HepG2 (cell line): ENCODE measurements around the gene TPX2. TPM values are rescaled to one million over a fixed set of nuclear protein-coding genes. Genes with fewer than 3 reads are reported as not detected.
A peak's percentile ranks its signal among the peaks of the same experiment; 100 is the strongest.

ENCODE experiments used
- ATF7 ChIP-seq, 2 experiments: fragments of 450-650 bp in 1 of 2; sonication (generic) in 1 of 2; formaldehyde crosslinking in 1 of 2; IDR thresholded peaks; 2 replicates each; pipeline versions ENCODE4 v1.4.0 to v1.6.1; 2016 to 2020; ENCODE audit warnings: antibody characterized with exemption in 1 of 2, mild to moderate bottlenecking in 1 of 2, missing genetic modification reagents in 1 of 2
- CBFB ChIP-seq: sonication (generic); formaldehyde crosslinking; IDR thresholded peaks from 2 replicates; pipeline ENCODE4 v1.4.0; 2020; ENCODE audit warnings: missing genetic modification reagents
- CC2D1A ChIP-seq: sonication (generic); formaldehyde crosslinking; IDR thresholded peaks from 2 replicates; pipeline ENCODE4 v1.8.1; 2023; ENCODE audit warnings: mild to moderate bottlenecking, missing genetic modification reagents
- HNF4G ChIP-seq, 2 experiments: sonication (generic) in 1 of 2; formaldehyde crosslinking in 1 of 2; IDR thresholded peaks; 2 replicates each; pipeline versions ENCODE4 v1.4.0 to v1.6.1; 2011 to 2020; ENCODE audit warnings: borderline replicate concordance in 2 of 2, low read depth in 2 of 2, mild to moderate bottlenecking in 2 of 2, low read length in 1 of 2, missing genetic modification reagents in 1 of 2, moderate library complexity in 1 of 2
- IKZF4 ChIP-seq: sonication (generic); formaldehyde crosslinking; IDR thresholded peaks from 2 replicates; pipeline ENCODE4 v1.5.1; 2020; ENCODE audit warnings: borderline replicate concordance, mild to moderate bottlenecking, low read depth, missing genetic modification reagents; ENCODE audit errors: not compliant biosample characterization
- KLF16 ChIP-seq, 2 experiments: sonication (generic) in 1 of 2; formaldehyde crosslinking in 1 of 2; IDR thresholded peaks; 2 replicates each; pipeline versions ENCODE4 v1.6.1 to v1.8.0; 2016 to 2023; ENCODE audit warnings: missing genetic modification reagents in 2 of 2, missing compliant biosample characterization in 1 of 2
- NFE2 ChIP-seq: sonication (generic); formaldehyde crosslinking; IDR thresholded peaks from 2 replicates; pipeline ENCODE4 v1.4.0; 2020; ENCODE audit warnings: missing genetic modification reagents
- PCBP1 ChIP-seq: fragments of 200-400 bp; formaldehyde crosslinking; IDR thresholded peaks from 2 replicates; pipeline ENCODE4 v1.6.1; 2017; ENCODE audit warnings: mild to moderate bottlenecking, low read depth, low read length, borderline replicate concordance
- POLR2G ChIP-seq: fragments of 200-400 bp; formaldehyde crosslinking; IDR thresholded peaks from 2 replicates; pipeline ENCODE4 v1.6.1; 2018; ENCODE audit warnings: mild to moderate bottlenecking, low read depth, low read length, moderate library complexity
- RARA ChIP-seq: IDR thresholded peaks from 2 replicates; pipeline ENCODE4 v1.6.1; 2016; ENCODE audit warnings: missing genetic modification reagents, missing compliant biosample characterization
- RXRB ChIP-seq: IDR thresholded peaks from 2 replicates; pipeline ENCODE4 v1.6.1; 2016; ENCODE audit warnings: borderline replicate concordance, missing genetic modification reagents, missing compliant biosample characterization
- STAT5B ChIP-seq: sonication (generic); formaldehyde crosslinking; IDR thresholded peaks from 2 replicates; pipeline ENCODE4 v1.4.0; 2020; ENCODE audit warnings: missing genetic modification reagents
- THAP8 ChIP-seq: sonication (generic); formaldehyde crosslinking; IDR thresholded peaks from 2 replicates; pipeline ENCODE4 v1.5.1; 2020; ENCODE audit warnings: missing genetic modification reagents, mild to moderate bottlenecking, borderline replicate concordance
- TRAFD1 ChIP-seq: sonication (generic); formaldehyde crosslinking; IDR thresholded peaks from 2 replicates; pipeline ENCODE4 v1.5.1; 2020; ENCODE audit warnings: missing genetic modification reagents, mild to moderate bottlenecking, borderline replicate concordance
- ZEB1 ChIP-seq: IDR thresholded peaks from 2 replicates; pipeline ENCODE4 v1.6.1; 2012; ENCODE audit warnings: mild to moderate bottlenecking, low read depth, inconsistent platforms; ENCODE audit not compliant: insufficient replicate concordance
- ZGPAT ChIP-seq: IDR thresholded peaks from 2 replicates; pipeline ENCODE4 v1.6.1; 2016; ENCODE audit warnings: mild to moderate bottlenecking
- ZNF414 ChIP-seq: sonication (generic); formaldehyde crosslinking; IDR thresholded peaks from 2 replicates; pipeline ENCODE4 v1.5.0; 2020; ENCODE audit warnings: missing genetic modification reagents
- ZNF558 ChIP-seq: sonication (generic); formaldehyde crosslinking; IDR thresholded peaks from 2 replicates; pipeline ENCODE4 v1.9.0; 2022; ENCODE audit warnings: mild to moderate bottlenecking, missing genetic modification reagents, borderline replicate concordance
- ZNF562 ChIP-seq: sonication (generic); formaldehyde crosslinking; IDR thresholded peaks from 2 replicates; pipeline ENCODE4 v1.8.0; 2022; ENCODE audit warnings: missing genetic modification reagents, borderline replicate concordance
- ZNF616 ChIP-seq: sonication (generic); formaldehyde crosslinking; IDR thresholded peaks from 2 replicates; pipeline ENCODE4 v1.5.0; 2020; ENCODE audit warnings: low read depth, mild to moderate bottlenecking, missing genetic modification reagents
- ZNF639 ChIP-seq: conservative IDR thresholded peaks from 2 replicates; pipeline ENCODE4 v1.6.1; 2018; ENCODE audit warnings: missing genetic modification reagents
- polyA plus RNA-seq, 8 experiments: library from polyadenylated mRNA; depleted of rRNA in 3 of 8; stranded (reverse) in 7 of 8; unstranded in 1 of 8; fragments of >200 nt; fragmentation: Illumina TruSeq in 4 of 8; extraction: Trizol in 4 of 8; gene quantifications; 2 replicates each; pipeline versions ENCODE4 v1.2.1 to v1.2.3, GENCODE V29; 2011 to 2016; ENCODE audit warnings: low read depth in 4 of 8, missing spikeins in 1 of 8, mixed read lengths in 1 of 8; ENCODE audit not compliant: insufficient read depth in 1 of 8
- total RNA-seq, 5 experiments: library from RNA; depleted of rRNA; stranded (reverse); fragments of >200 nt; fragmentation: Illumina TruSeq; extraction: Trizol; gene quantifications; 2 replicates each; pipeline ENCODE4 v1.2.3, GENCODE V29; 2016; ENCODE audit warnings: low read depth in 1 of 5

Gene TPX2
- total and polyA plus RNA-seq, 2 of the 13 experiments (the other 11 are each of a cell fraction or from before 2014, with no cell fraction given): 34.3 to 124 TPM

GRCh38 chr20:31738729-31739549 lies at the start of gene TPX2 (continued):
- TF ChIP-seq ZGPAT (CRISPR knock-in tag) (peak; percentile 82), PCBP1 (no peak), ZNF616 (CRISPR knock-in tag) (peak; percentile 90), CC2D1A (CRISPR knock-in tag) (peak; percentile 98), ZEB1 (peak; percentile 30), THAP8 (CRISPR knock-in tag) (peak; percentile 29; the same call in 1 of the 2 replicates), NFE2 (CRISPR knock-in tag) (no peak), RARA (CRISPR knock-in tag) (peak; percentile 54), HNF4G (IDR thresholded peaks at IDR 0.05; ENCODE audit: borderline replicate concordance, low read depth, low read length) (no peak), HNF4G (CRISPR knock-in tag; IDR thresholded peaks at IDR 0.05; ENCODE audit: borderline replicate concordance, low read depth) (peak; percentile 60; the same call in 1 of the 2 replicates), TRAFD1 (CRISPR knock-in tag) (peak; percentile 38; the same call in 1 of the 2 replicates), ZNF639 (CRISPR knock-in tag) (peak; percentile 52; the same call in 1 of the 2 replicates), ATF7 (IDR thresholded peaks at IDR 0.05) (no peak), ATF7 (CRISPR knock-in tag; IDR thresholded peaks at IDR 0.05) (no peak), ZNF414 (CRISPR knock-in tag) (peak; percentile 54; the same call in 1 of the 2 replicates), CBFB (CRISPR knock-in tag) (peak; percentile 86; the same call in 1 of the 2 replicates), KLF16 (CRISPR knock-in tag; IDR thresholded peaks at IDR 0.05) (peak in 1 of 2 experiments; percentile 81; a peak in 2 of 4 replicates), STAT5B (CRISPR knock-in tag) (no peak), POLR2G (peak; percentile 96), RXRB (peak; percentile 69; the same call in 1 of the 2 replicates), ZNF558 (CRISPR knock-in tag) (peak; percentile 85; the same call in 1 of the 2 replicates), IKZF4 (peak; percentile 78), ZNF562 (CRISPR knock-in tag) (no peak)
